ENCODE results near the gene ENTPD1.
A peak's percentile ranks its signal among the peaks of the same experiment; 100 is the strongest.

The ENTPD1 gene

DNA sequence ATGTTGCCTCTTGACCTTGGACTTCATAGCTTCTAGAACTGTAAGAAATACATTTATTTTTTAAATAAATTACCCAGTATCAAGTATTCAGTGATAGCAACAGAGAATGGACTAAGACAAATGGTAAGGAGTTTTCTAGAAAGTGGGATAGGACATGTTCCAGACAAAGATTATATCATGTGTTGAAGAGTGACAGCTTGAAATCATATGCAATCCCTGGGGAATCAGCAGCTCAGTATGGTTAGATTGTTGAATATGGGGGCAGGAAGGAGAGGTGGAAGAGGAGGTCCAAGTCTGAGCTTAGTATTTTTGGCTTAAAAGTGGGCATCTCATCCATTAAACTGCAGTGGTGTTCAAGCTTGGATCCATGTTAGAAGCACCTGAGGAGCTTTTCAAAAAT, 74.1 kb downstream of the ENTPD1 start:
- DNase-seq (ENCODE audit: low read depth in 2 of 3, low spot score in 1 of 3) = no peak

DNA sequence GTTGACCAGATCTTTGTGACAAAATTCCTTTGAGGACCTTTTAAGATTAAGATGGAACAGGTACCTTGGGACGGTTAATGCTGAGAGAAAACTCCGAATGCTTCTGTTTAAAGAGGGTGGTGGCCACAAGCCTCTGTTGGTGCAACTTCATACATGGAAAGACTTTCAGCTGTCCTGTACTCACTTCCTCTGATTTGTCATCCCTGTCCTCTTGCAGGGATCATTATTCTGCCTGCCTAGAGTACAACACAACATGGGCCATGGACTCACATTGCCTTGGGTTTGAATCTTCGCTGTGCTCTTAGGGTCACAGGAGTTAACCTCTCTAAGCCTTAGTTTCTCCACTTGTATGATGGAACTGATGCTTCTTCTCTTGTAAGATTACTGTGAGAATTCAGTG, 75.1 kb downstream of the ENTPD1 start:
- DNase-seq (ENCODE audit: low read depth in 2 of 3, low spot score in 1 of 3) = no peak

GRCh38 chr10:95831515-95831914, 75.6 kb downstream of the ENTPD1 start:
- DNase-seq (ENCODE audit: low read depth in 2 of 3, low spot score in 1 of 3) = no peak

DNA sequence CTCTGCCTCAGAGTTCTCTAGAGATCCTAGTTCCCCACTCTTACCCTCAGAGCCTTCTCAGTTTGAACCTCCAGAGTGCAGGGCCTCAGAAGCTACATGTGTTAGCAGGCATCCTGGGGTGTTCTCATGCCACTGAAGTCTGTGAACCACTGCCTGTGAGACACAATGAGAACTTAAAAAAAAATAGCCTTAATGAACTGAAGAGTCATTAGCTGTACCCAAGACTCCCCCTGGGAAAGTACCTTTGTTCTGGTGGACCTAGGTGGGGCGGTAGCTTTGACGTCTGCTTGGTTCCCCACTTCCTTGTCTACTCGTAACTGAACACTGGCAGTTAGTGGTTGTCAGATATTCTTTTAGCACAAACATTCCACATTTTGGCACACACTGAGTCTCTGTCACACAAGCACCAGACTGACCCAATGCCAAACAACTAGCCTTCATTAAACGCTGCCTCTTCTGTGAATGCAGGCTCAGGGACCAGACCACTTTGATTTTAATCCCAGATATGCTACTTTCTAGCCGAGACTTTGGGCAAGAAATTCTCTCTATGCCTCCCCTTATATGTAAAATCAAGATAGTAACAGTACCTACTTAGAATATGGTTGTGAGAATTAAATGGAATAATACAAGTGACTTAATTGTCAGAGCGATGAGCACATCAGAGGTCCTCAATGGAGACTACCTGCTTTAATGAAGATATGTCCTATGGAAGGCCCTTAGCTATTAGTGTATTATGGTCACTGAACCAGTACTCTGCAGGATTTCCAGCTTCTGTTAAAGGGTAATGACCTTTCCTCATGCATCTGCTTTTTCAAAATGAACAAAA, 76.5 kb downstream of the ENTPD1 start:
- peak in 2 of 3 donors; percentile 5 to 15 for DNase-seq (ENCODE audit: low read depth in 2 of 3, low spot score in 1 of 3)

DNA sequence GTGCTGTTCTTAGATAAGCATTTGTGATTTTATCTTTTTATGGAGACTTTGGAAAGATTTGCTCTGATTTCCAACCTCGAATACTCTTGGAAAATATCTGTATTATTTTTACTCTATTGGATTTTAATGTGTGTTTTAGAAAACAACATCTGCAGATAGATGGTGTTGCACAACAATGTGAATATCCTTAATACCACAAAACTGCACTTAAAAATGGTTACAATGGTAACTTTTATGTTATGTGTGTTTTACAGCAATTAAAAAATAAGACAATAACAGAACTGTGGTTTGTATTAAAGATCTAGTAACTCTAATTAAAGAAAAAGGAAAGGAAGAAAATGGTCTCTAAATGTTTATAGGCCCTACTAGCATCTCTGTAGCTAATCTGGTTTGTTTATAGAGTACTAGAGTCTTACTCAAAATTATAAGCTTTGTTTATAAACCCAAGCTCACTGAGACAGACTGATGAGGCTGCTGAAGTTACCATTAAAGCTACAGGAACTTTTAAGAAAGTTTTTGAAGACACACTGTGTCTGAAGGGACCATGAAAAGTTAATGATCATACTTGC, 77.2 kb downstream of the ENTPD1 start:
- no peak for DNase-seq (ENCODE audit: low read depth in 2 of 3, low spot score in 1 of 3)

- DNase-seq (ENCODE audit: low read depth in 2 of 3, low spot score in 1 of 3) = no peak
These were observed 78.4 kb downstream of the ENTPD1 start for GRCh38 chr10:95834406-95834805.

- no peak for DNase-seq (ENCODE audit: low read depth in 2 of 3, low spot score in 1 of 3)
These were observed 79.3 kb downstream of the ENTPD1 start for GRCh38 chr10:95835149-95835860.

GRCh38 chr10:95835911-95836310, 79.9 kb downstream of the ENTPD1 start:
- no peak for DNase-seq (ENCODE audit: low read depth in 2 of 3, low spot score in 1 of 3)

DNA sequence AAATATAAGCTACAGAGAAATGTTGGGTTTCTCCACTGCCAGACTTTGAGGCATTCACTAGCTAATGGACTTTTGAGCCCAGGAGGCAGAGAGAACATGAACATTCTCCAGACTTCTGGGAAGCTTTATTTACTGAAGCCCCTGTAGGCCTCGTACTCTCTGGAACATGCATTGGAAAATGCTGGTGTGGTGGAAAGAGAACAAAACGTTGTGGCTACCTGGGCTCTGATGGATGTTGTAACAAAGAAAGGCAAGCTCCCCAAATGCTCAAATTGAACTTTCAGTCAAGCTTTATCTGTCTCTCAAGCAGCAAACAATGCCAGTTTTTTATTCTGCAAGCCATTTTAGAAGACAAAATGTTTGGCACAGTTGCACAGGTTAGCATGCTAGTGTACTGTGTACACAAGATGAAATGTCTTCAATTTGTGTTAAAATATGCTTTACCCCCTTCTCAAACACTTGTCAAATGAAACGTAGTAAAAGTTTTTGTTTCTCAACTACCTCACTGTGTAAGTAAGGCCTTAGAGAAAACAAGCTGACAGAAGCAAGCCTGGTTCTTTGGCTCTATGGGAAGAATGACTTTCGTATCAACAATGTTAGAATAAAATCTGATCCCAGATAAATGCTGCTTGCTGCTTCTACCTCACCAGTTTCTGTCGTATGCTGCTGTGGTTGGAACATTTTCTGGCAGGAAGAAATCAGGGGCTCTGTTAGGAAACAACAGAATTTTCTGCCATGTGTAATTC, 80.8 kb downstream of the ENTPD1 start:
- DNase-seq (ENCODE audit: low read depth in 2 of 3, low spot score in 1 of 3) = no peak

- no peak for DNase-seq (ENCODE audit: low read depth in 2 of 3, low spot score in 1 of 3)
These were observed 81.4 kb downstream of the ENTPD1 start for GRCh38 chr10:95837356-95837776.

- no peak for DNase-seq (ENCODE audit: low read depth in 2 of 3, low spot score in 1 of 3)
These were observed 81.8 kb downstream of the ENTPD1 start for GRCh38 chr10:95837783-95838182.

- no peak for DNase-seq (ENCODE audit: low read depth in 2 of 3, low spot score in 1 of 3)
These were observed 84.2 kb downstream of the ENTPD1 start for GRCh38 chr10:95840121-95840520.

- DNase-seq (ENCODE audit: low read depth in 2 of 3, low spot score in 1 of 3) = no peak
These were observed 84.7 kb downstream of the ENTPD1 start for GRCh38 chr10:95840681-95841080.

DNA sequence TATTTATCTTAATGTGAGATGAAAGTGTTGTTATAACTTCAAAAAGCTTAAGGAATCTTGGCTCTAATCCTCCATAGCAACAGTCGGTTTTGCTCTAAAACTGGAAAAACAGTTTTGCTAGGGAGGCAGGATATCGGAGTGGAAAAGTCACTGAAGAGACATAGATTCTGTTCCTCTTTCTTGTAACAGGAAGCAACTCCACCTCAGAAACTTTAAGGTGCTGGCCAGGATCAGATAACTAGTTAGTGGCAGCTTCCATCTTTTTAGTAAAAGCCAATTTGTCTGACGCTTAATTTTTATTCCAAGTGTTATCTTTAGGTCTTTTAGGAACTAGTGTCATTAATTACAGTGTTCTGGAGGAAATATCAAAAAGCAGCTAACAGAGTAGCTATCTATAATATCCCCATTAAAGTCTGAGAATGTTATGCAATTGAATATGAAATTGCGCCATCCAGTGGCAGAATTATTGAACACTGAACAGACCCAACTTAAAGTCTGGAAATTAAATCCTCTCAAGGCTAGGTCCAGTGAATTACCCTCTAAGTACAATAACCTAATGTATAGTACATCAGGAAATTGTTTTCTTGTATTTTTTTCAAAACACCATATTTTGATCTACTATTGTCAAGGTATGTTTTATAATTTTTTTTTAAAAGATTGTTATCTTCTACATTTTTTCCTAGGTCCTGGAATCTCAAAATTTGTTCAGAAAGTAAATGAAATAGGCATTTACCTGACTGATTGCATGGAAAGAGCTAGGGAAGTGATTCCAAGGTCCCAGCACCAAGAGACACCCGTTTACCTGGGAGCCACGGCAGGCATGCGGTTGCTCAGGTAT, 85.9 kb downstream of the ENTPD1 start:
- DNase-seq (ENCODE audit: low read depth in 2 of 3, low spot score in 1 of 3) = peak in 1 of 3 donors; percentile 43

GRCh38 chr10:95845411-95845810, 89.4 kb downstream of the ENTPD1 start:
- DNase-seq (ENCODE audit: low read depth in 2 of 3, low spot score in 1 of 3) = no peak

DNA sequence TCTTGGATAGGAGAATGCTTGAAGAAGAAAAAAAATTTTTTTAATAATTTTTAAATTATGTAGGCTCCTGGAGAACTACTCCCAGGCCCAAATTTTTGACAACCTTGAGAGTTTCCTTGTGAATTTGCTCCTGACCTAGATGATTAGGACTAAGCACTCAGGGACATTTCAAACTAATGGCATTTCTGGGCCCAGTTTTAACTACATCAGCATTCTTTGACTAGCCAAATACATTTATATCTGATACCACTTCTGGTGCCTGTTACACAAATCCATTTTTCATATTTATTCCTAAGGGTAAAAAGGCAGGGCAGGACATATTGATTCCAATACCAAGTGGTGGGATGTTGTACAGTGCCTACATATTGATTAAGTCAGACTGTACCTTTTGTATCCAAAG, 91.0 kb downstream of the ENTPD1 start:
- no peak for DNase-seq (ENCODE audit: low read depth in 2 of 3, low spot score in 1 of 3)

- DNase-seq (ENCODE audit: low read depth in 2 of 3, low spot score in 1 of 3) = no peak
These were observed 92.9 kb downstream of the ENTPD1 start for GRCh38 chr10:95848841-95849240.

DNA sequence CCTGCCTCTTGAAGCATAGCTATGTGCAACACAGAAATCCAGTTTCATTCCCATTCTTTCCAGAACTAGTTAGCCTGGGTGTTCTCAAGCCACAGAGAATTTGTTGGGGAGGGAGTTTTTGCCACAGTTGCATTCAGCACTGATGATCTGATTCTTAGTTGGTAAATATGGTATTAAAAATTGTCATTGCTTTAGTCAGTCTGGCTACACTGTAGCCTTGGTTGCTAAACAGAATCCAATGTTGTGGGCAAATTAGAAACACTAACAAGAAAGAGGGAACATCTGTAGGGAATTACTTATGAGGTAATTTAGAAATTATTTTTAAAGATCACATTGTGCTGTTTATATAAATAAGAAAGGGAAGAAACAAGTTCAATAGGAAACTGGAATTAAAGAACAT, 94.8 kb downstream of the ENTPD1 start:
- no peak for DNase-seq (ENCODE audit: low read depth in 2 of 3, low spot score in 1 of 3)

- DNase-seq (ENCODE audit: low read depth in 2 of 3, low spot score in 1 of 3) = no peak
These were observed 104.4 kb downstream of the ENTPD1 start for GRCh38 chr10:95860166-95860940.

DNA sequence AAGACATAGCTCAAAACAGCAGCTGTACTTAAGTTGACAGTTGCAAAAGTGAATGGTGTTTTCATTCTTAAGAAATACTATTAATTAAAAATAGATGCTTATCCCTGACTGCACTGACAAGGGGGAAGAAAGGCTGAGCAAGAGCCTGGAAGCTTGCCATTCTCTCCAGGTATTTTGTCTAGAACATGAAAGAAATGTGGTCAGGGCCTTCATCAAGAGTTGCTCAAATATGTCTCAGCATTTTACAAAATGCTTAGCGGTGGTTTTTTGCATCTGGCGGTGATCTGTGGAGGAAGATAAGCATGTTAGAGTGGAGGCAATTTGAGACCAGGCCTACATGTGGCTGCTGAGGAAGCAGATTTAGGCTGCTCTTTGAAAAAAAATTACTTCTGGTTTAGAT, 105.4 kb downstream of the ENTPD1 start:
- no peak for DNase-seq (ENCODE audit: low read depth in 2 of 3, low spot score in 1 of 3)

Data from stimulated activated CD4-positive, alpha-beta T cell treated with anti-CD3 and anti-CD28 coated beads, Interleukin-12 subunit alpha, Interleukin-12 subunit beta, amount 100 ng/mL, for 48 hours (primary cell).